ENCODE results near the gene RTP4. TPM values are rescaled to one million over a fixed set of nuclear protein-coding genes. Genes with fewer than 3 reads are reported as not detected.

The RTP4 gene
- total and polyA plus RNA-seq, 2 donors (not counting 3 experiments of a cell fraction or from before 2014, with no cell fraction given): 0.12 to 0.22 TPM

- Histone ChIP-seq H4K20me1 (replicated peaks; ENCODE audit: control insufficient read depth, extremely low read depth, insufficient read depth, low read length) (no peaks in the 10 kb centered on the region), H3K27ac (ENCODE audit: insufficient read depth, low read depth, low read length) (no peak overlapping the region), H2AFZ (ENCODE audit: low read depth, low read length) (no peak overlapping the region), H3K4me3 (replicated peaks in 1 of 3; ENCODE audit: insufficient read depth in 1 of 3, low read depth in 1 of 3, low read length in 3 of 3) (no peak overlapping the region), H3K36me3 (ENCODE audit: control insufficient read depth in 2 of 2, extremely low read depth in 1 of 2, insufficient read depth in 2 of 2, low read length in 2 of 2) (no peaks in the 10 kb centered on the region), H3K4me2 (ENCODE audit: insufficient read depth, low read length) (no peak overlapping the region), H3K9ac (replicated peaks; ENCODE audit: extremely low read depth, insufficient read depth, low read length) (no peak overlapping the region), H3K9me1 (replicated peaks; ENCODE audit: control insufficient read depth, extremely low read depth, insufficient read depth, low read length) (no peaks in the 10 kb centered on the region), H3K79me2 (ENCODE audit: control insufficient read depth, insufficient read depth, low read length) (no peaks in the 10 kb centered on the region), H3K9me3 (replicated peaks; ENCODE audit: control insufficient read depth, insufficient read depth, low read length) (no peaks in the 10 kb centered on the region), H3K27me3 (ENCODE audit: control insufficient read depth in 2 of 2, insufficient read depth in 2 of 2, low read length in 2 of 2) (peaks cover 0 to 2% of the 10 kb centered on the region in 2 experiments), H3K4me1 (ENCODE audit: control insufficient read depth, extremely low read depth, insufficient read depth, low read length) (no peaks in the 10 kb centered on the region)
- CTCF ChIA-PET: no interaction called here
- no peak for FAIRE-seq
- intact Hi-C loops (cut with micrococcal nuclease): no loop called here
- BruUV-seq (replicated peaks): no TSS peak
- DNase-seq (ENCODE audit: low read depth, low spot score): no peak
- TF ChIP-seq, protein P1, sequence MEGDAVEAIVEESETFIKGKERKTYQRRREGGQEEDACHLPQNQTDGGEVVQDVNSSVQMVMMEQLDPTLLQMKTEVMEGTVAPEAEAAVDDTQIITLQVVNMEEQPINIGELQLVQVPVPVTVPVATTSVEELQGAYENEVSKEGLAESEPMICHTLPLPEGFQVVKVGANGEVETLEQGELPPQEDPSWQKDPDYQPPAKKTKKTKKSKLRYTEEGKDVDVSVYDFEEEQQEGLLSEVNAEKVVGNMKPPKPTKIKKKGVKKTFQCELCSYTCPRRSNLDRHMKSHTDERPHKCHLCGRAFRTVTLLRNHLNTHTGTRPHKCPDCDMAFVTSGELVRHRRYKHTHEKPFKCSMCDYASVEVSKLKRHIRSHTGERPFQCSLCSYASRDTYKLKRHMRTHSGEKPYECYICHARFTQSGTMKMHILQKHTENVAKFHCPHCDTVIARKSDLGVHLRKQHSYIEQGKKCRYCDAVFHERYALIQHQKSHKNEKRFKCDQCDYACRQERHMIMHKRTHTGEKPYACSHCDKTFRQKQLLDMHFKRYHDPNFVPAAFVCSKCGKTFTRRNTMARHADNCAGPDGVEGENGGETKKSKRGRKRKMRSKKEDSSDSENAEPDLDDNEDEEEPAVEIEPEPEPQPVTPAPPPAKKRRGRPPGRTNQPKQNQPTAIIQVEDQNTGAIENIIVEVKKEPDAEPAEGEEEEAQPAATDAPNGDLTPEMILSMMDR (IDR thresholded peaks at IDR 0.05; ENCODE audit: extremely low read depth in 1 of 2, insufficient read depth in 1 of 2, low read depth in 1 of 2, low read length in 2 of 2): no peak
- TF ChIP-seq EZH2 (IDR thresholded peaks at IDR 0.05; ENCODE audit: borderline replicate concordance, low read depth, low read length, severe bottlenecking) (no peak), FOS (IDR thresholded peaks at IDR 0.05; ENCODE audit: borderline replicate concordance, insufficient read depth, low read length) (no peak), GATA2 (IDR thresholded peaks at IDR 0.05; ENCODE audit: insufficient read depth, insufficient read length, low read depth, low read length) (no peak), POLR2AphosphoS5 (IDR thresholded peaks at IDR 0.05; ENCODE audit: insufficient read depth, low read depth, low read length) (no peak), JUN (IDR thresholded peaks at IDR 0.05; ENCODE audit: borderline replicate concordance, insufficient read depth, insufficient read length, low read depth) (no peak), POLR2A (IDR thresholded peaks at IDR 0.05; ENCODE audit: low read depth, low read length) (no peak), MYC (IDR thresholded peaks at IDR 0.05; ENCODE audit: low read depth, low read length) (no peak)
- TF ChIP-seq, protein P2, sequence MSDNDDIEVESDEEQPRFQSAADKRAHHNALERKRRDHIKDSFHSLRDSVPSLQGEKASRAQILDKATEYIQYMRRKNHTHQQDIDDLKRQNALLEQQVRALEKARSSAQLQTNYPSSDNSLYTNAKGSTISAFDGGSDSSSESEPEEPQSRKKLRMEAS (IDR thresholded peaks at IDR 0.05; ENCODE audit: insufficient read depth, insufficient read length): no peak
- dilution Hi-C loops (cut with MboI; ENCODE audit: extremely low pct_ligation_motif_present, low sequenced_read_pairs): no loop called here
- POLR2A ChIA-PET: no interaction called here
Observed at GRCh38 chr3:187361835-187362234, 6.3 kb upstream of the RTP4 start.
